H1 (cell line): ENCODE measurements around the gene TP53I11. TPM values are rescaled to one million over a fixed set of nuclear protein-coding genes. Genes with fewer than 3 reads are reported as not detected.
A peak's percentile ranks its signal among the peaks of the same experiment; 100 is the strongest.

Experiments
- CTCF ChIP-seq, 3 experiments: IDR thresholded peaks; 1 replicate in 2 of 3; 2 replicates in 1 of 3; pipeline versions ENCODE4 v1.5.1 to v1.6.1; 2011; ENCODE audit warnings: low read length in 3 of 3, mild to moderate bottlenecking in 3 of 3, inconsistent platforms in 2 of 3, low read depth in 1 of 3, moderate library complexity in 1 of 3; ENCODE audit not compliant: insufficient read depth in 1 of 3; ENCODE audit errors: control extremely low read depth in 1 of 3
- EP300 ChIP-seq, 2 experiments: IDR thresholded peaks; 1 replicate in 1 of 2; 2 replicates in 1 of 2; pipeline ENCODE4 v1.6.1; 2011 to 2012; ENCODE audit warnings: low read depth in 2 of 2, low read length in 2 of 2, mild to moderate bottlenecking in 2 of 2, borderline replicate concordance in 1 of 2, inconsistent platforms in 1 of 2, moderate library complexity in 1 of 2
- GABPA ChIP-seq: IDR thresholded peaks from 2 replicates; pipeline ENCODE4 v1.6.1; 2011; ENCODE audit warnings: mild to moderate bottlenecking, low read length, moderate library complexity, borderline replicate concordance; ENCODE audit not compliant: insufficient read depth
- POU5F1 ChIP-seq: IDR thresholded peaks from 2 replicates; pipeline ENCODE4 v1.6.1; 2011; ENCODE audit warnings: low read depth, mild to moderate bottlenecking, low read length, moderate library complexity
- RAD21 ChIP-seq, 2 experiments: IDR thresholded peaks in 1 of 2; conservative IDR thresholded peaks in 1 of 2; 2 replicates each; pipeline ENCODE4 v1.6.1; 2011; ENCODE audit warnings: low read depth in 2 of 2, low read length in 2 of 2, improper control_type of control experiment in 1 of 2, inconsistent platforms in 1 of 2, mild to moderate bottlenecking in 1 of 2, moderate library complexity in 1 of 2
- YY1 ChIP-seq: IDR thresholded peaks from 2 replicates; pipeline ENCODE4 v1.6.1; 2011; ENCODE audit warnings: low read depth, mild to moderate bottlenecking, low read length
- polyA plus RNA-seq, 7 experiments: library from polyadenylated mRNA; depleted of rRNA in 3 of 7; stranded (reverse) in 5 of 7; unstranded in 2 of 7; fragments of >200 nt in 5 of 7; fragments of 200-250 nt in 2 of 7; gene quantifications; 1 replicate in 5 of 7; 2 replicates in 1 of 7; 4 replicates in 1 of 7; pipeline versions ENCODE4 v1.2.1 to v1.2.3, GENCODE V29; 2011 to 2013; ENCODE audit warnings: missing spikeins in 2 of 7, mixed read lengths in 2 of 7
- total RNA-seq: library from RNA; stranded (reverse); fragmentation: NEBNext Ultra II Directional; extraction: Animal tissue kit (Norgen Biotek cat#: 25700); gene quantifications from 2 replicates; pipeline ENCODE4 v1.2.1, GENCODE V29; 2021

Gene TP53I11
- total and polyA plus RNA-seq, 2 of the 8 experiments (the other 6 are each of a cell fraction or from before 2014, with no cell fraction given): 34.0 to 46.3 TPM

DNA sequence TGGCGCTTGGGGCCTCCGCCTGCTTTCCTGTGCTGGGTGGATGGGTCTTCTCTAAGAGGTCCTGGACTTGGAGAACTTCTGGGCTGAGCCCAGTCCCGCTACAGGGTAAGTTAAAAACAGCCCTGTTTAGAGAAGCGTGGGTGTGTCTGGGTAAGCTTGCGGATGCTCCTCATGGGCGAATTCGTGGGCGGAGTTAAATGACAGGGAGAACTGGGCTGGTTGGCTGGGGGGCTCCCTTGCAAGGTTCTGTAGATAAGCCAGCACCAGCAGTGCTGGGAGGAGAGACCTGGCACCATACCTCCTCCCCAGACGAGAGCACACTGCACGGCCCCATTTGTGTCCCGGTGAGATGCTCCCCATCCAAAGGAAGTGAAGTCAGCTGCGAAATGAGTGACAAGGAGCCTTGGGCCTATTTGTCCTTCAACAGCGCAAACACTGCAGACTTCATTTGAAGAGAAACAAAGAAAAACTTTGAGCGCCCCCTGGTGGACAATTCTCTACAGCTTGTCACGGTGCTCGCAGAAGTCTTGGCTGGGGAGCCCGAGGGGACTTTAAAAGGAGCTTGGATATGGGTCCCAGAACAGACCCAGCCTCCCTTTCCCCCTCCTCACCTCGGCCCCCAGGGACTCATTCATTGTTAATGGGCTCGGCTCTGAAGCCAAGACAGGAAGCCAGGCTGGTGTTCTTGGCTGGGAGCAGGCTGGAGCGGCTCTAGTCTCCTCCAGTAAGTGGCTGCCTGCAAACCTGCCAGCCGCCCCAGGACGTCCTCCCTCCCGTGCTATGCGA is 39.5 kb downstream of the TP53I11 start (continued):
- TF ChIP-seq YY1 (0 out of 2 replicates have a peak, but pooled peaks have one; percentile 17), POU5F1 (no peak), CTCF (IDR thresholded peaks at IDR 0.05; ENCODE audit: control extremely low read depth in 1 of 3, insufficient read depth in 1 of 3, low read depth in 1 of 3, low read length in 3 of 3) (peak; percentile 52 to 79 (median 67)), EP300 (IDR thresholded peaks at IDR 0.05; ENCODE audit: borderline replicate concordance in 1 of 2, low read depth in 2 of 2, low read length in 2 of 2) (0 out of 3 replicates have a peak, but pooled peaks of 1 of the 2 experiments have one; percentile 7), GABPA (no peak), RAD21 (IDR thresholded peaks at IDR 0.05 in 1 of 2, conservative IDR thresholded peaks at IDR 0.05 in 1 of 2; ENCODE audit: low read depth in 2 of 2, low read length in 2 of 2) (peak; percentile 74 to 82)
